Measurements from ENCODE around the gene IMMP2L.

- TF ChIP-seq, protein P1, sequence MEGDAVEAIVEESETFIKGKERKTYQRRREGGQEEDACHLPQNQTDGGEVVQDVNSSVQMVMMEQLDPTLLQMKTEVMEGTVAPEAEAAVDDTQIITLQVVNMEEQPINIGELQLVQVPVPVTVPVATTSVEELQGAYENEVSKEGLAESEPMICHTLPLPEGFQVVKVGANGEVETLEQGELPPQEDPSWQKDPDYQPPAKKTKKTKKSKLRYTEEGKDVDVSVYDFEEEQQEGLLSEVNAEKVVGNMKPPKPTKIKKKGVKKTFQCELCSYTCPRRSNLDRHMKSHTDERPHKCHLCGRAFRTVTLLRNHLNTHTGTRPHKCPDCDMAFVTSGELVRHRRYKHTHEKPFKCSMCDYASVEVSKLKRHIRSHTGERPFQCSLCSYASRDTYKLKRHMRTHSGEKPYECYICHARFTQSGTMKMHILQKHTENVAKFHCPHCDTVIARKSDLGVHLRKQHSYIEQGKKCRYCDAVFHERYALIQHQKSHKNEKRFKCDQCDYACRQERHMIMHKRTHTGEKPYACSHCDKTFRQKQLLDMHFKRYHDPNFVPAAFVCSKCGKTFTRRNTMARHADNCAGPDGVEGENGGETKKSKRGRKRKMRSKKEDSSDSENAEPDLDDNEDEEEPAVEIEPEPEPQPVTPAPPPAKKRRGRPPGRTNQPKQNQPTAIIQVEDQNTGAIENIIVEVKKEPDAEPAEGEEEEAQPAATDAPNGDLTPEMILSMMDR (IDR thresholded peaks at IDR 0.05), result no peak
- TF ChIP-seq POLR2A (IDR thresholded peaks at IDR 0.05), result no peak
Observed at GRCh38 chr7:111126987-111127386, 435.3 kb downstream of the IMMP2L start.

Measured in thyroid gland (tissue), 4 donors.